Sigmoid colon (tissue), 4 donors: Measurements from ENCODE around the gene SPAM1.

Experiments
- CTCF ChIP-seq, 4 experiments: fragments of 450-650 bp in 3 of 4; fragments of 200-600 bp in 1 of 4; IDR thresholded peaks; one replicate each; pipeline ENCODE4 v1.5.1; 2016 to 2019; ENCODE audit warnings: antibody characterized with exemption in 4 of 4, mild to moderate bottlenecking in 3 of 4, moderate library complexity in 2 of 4
- EP300 ChIP-seq, 4 donors: sonication (generic); formaldehyde crosslinking; IDR thresholded peaks; one replicate each; pipeline ENCODE4 v1.6.1; 2017; ENCODE audit warnings: antibody characterized with exemption in 4 of 4
- POLR2A ChIP-seq, 2 donors: fragments of 450-650 bp; IDR thresholded peaks; one replicate each; pipeline ENCODE4 v1.6.1; 2016; ENCODE audit warnings: antibody characterized with exemption in 2 of 2, mild to moderate bottlenecking in 2 of 2, moderate library complexity in 2 of 2
- POLR2AphosphoS5 ChIP-seq, 4 donors: sonication (generic); formaldehyde crosslinking; IDR thresholded peaks; one replicate each; pipeline ENCODE4 v1.6.1; 2017; ENCODE audit warnings: antibody characterized with exemption in 4 of 4

DNA sequence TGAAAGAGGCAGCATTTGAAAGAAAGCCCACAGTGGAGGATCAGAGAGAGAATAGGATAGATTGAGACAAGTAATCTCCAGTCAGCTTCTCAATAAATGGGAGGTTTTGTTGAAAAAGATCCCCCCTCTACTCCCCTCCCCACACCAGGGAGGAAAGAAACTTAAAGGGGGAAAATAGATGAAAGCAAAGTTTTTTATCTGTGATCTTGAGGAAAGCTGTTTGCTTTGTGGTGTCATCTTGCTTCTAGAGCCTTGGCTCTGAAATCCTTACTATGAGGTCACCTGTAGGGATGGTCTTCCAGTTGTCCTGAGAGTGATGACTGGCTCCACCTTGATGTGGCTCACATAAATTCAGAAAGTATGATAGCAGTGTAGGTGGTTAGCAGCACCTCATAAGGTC lies at the start of gene SPAM1:
- TF ChIP-seq CTCF (IDR thresholded peaks at IDR 0.05) (no peak), POLR2A (IDR thresholded peaks at IDR 0.05) (no peak), POLR2AphosphoS5 (IDR thresholded peaks at IDR 0.05) (no peak), EP300 (IDR thresholded peaks at IDR 0.05) (no peak)
